ENCODE data around the gene STXBP3. TPM values are rescaled to one million over a fixed set of nuclear protein-coding genes. Genes with fewer than 3 reads are reported as not detected.

Gene STXBP3
- total RNA-seq, 1 experiment from 2014 or later, result 34.1 TPM

DNA sequence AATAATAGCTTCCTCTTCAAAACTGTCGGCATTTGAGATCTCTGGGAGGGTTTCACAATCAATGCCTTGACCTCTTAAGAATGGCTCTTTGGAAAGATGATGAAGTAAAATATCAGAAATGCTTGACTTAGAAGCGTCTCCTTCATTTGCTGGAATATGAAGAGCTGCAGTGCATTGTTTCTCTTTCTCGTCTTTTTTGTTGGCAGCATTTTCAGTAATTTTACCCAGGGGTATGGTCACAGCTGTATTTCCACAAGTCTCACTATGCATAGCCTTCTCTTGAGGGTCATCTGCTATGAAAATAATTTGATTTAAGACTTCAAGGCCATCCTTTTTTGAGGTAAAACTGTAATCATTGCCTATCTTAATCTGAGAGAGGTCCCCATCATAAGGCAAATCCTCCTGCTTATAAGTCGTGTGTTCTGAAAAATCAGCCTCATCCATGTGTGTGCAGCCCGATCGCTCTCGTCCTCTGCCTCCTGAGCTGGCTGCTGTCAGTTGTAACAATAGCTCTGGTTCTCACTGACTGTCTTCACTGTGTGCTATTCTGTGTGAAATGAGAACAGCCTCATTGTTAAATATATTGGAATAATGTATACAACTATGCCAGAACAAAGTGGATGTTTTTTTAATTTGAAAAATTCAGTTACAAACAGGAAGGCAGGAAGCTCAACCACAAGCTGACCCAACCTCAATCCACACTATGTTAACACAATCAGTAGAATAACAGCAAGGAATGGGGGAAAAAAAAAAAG is 105.9 kb downstream of the STXBP3 start:
- H4K91ac ChIP-seq (ENCODE audit: insufficient read length, low read depth, low read length), result no peak overlapping the region
- Mint-ChIP-seq H3K9me3 (no peaks in the 10 kb centered on the region), H3K4me1 (peaks cover 8 to 9% of the 10 kb centered on the region in 2 experiments), H3K36me3 (ENCODE audit: insufficient read depth in 1 of 3, low read depth in 3 of 3) (no peaks in the 10 kb centered on the region; a peak in 1 of 7 replicates), H3K4me3 (no peak overlapping the region), H3K27me3 (ENCODE audit: low read depth) (no peaks in the 10 kb centered on the region), H3K27ac (no peak overlapping the region)
- no peak overlapping the region for H3K56ac ChIP-seq (ENCODE audit: insufficient read length, low read depth, low read length)
- no peaks in the 10 kb centered on the region for H3K9me3 ChIP-seq (ENCODE audit: control insufficient read depth, low read depth, low read length)
- H3K79me2 ChIP-seq (ENCODE audit: insufficient read depth, low read length), result no peaks in the 10 kb centered on the region
- H2BK20ac ChIP-seq (ENCODE audit: low read depth, low read length, poor library complexity, severe bottlenecking), result no peak overlapping the region
- H3K4ac ChIP-seq (ENCODE audit: low read depth, low read length), result no peak overlapping the region
- no peak overlapping the region for H2AK5ac ChIP-seq (ENCODE audit: insufficient read length, low read length)
- H3K4me2 ChIP-seq (ENCODE audit: insufficient read depth, insufficient read length, low read length), result no peak overlapping the region
- H3K27me3 ChIP-seq (ENCODE audit: insufficient read depth, low read length), result no peaks in the 10 kb centered on the region
- no peak overlapping the region for H3K14ac ChIP-seq (ENCODE audit: insufficient read depth, low read length)
- no peak for DNase-seq
- no CpG with 5 or more reads among the region's 7 CpGs for WGBS (ENCODE audit: extremely low coverage, insufficient read length, low lambda C conversion rate)
- H2BK120ac ChIP-seq (ENCODE audit: low read depth, low read length, poor library complexity, severe bottlenecking), result no peak overlapping the region
- no peak overlapping the region for H3T11ph ChIP-seq (ENCODE audit: low read length)
- no peak overlapping the region for H3K9ac ChIP-seq (ENCODE audit: extremely low read depth, insufficient read length, low read length)
- no peak overlapping the region for H4K8ac ChIP-seq (replicated peaks; ENCODE audit: insufficient read length, low read depth, low read length)
- H4K5ac ChIP-seq (ENCODE audit: insufficient read length, low read depth, low read length), result no peak overlapping the region
- no peak overlapping the region for H2BK5ac ChIP-seq (ENCODE audit: insufficient read length, low read length)
- H3K4me1 ChIP-seq (ENCODE audit: insufficient read depth, low read length), result no peaks in the 10 kb centered on the region
- H3K27ac ChIP-seq (ENCODE audit: insufficient read length, low read depth, low read length), result no peak overlapping the region
- H3K18ac ChIP-seq (ENCODE audit: insufficient read length, low read depth, low read length), result no peak overlapping the region
- no peaks in the 10 kb centered on the region for H4K20me1 ChIP-seq (ENCODE audit: control insufficient read depth, insufficient read depth, insufficient read length)
- H2BK12ac ChIP-seq (ENCODE audit: insufficient read length, low read depth, low read length), result no peak overlapping the region
- H2BK15ac ChIP-seq (ENCODE audit: low read depth, low read length), result no peak overlapping the region
- no peaks in the 10 kb centered on the region for H3K23me2 ChIP-seq (ENCODE audit: insufficient read length, low read depth, low read length, poor library complexity, severe bottlenecking)
- no peak overlapping the region for H3K23ac ChIP-seq (ENCODE audit: insufficient read length, low read depth, low read length)
- no peaks in the 10 kb centered on the region for H3K79me1 ChIP-seq (ENCODE audit: insufficient read depth, low read depth, low read length, poor library complexity, severe bottlenecking)
- H2AFZ ChIP-seq (ENCODE audit: low read length), result no peak overlapping the region
- TF ChIP-seq, protein P1, sequence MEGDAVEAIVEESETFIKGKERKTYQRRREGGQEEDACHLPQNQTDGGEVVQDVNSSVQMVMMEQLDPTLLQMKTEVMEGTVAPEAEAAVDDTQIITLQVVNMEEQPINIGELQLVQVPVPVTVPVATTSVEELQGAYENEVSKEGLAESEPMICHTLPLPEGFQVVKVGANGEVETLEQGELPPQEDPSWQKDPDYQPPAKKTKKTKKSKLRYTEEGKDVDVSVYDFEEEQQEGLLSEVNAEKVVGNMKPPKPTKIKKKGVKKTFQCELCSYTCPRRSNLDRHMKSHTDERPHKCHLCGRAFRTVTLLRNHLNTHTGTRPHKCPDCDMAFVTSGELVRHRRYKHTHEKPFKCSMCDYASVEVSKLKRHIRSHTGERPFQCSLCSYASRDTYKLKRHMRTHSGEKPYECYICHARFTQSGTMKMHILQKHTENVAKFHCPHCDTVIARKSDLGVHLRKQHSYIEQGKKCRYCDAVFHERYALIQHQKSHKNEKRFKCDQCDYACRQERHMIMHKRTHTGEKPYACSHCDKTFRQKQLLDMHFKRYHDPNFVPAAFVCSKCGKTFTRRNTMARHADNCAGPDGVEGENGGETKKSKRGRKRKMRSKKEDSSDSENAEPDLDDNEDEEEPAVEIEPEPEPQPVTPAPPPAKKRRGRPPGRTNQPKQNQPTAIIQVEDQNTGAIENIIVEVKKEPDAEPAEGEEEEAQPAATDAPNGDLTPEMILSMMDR (conservative IDR thresholded peaks at IDR 0.05), result no peak
